ENCODE results near the gene ATOX1. TPM values are rescaled to one million over a fixed set of nuclear protein-coding genes. Genes with fewer than 3 reads are reported as not detected.

The ATOX1 gene
- total RNA-seq, 2 donors from 2014 or later = 32.9 to 36.8 TPM

- no peak for DNase-seq (ENCODE audit: low spot score)
- no peaks in the 10 kb centered on the region for H3K9me3 ChIP-seq
- peak overlapping the region in 1 of 2 donors; percentile 9 for H3K27ac ChIP-seq
- no peaks in the 10 kb centered on the region for H3K27me3 ChIP-seq (replicated peaks; ENCODE audit: insufficient read depth)
- no peaks in the 10 kb centered on the region for H3K36me3 ChIP-seq
- H3K4me3 ChIP-seq = no peak overlapping the region
- no peak for ATAC-seq (ENCODE audit: insufficient number of reproducible peaks, low FRiP score, low read depth)
- peaks cover 8 to 79% of the 10 kb centered on the region in 2 donors for H3K4me1 ChIP-seq (ENCODE audit: control insufficient read depth in 1 of 2, low read depth in 2 of 2)
- no peak for TF ChIP-seq CTCF (IDR thresholded peaks at IDR 0.05)
Measured at GRCh38 chr5:151721812-151722391, 36.5 kb downstream of the ATOX1 start.

GRCh38 chr5:151721087-151721646 is 37.3 kb downstream of the ATOX1 start:
- H3K9me3 ChIP-seq = no peaks in the 10 kb centered on the region

GRCh38 chr5:151720215-151720614 is 38.2 kb downstream of the ATOX1 start:
- TF ChIP-seq CTCF (IDR thresholded peaks at IDR 0.05) = no peak
- DNase-seq (ENCODE audit: low spot score) (no peak), ATAC-seq (ENCODE audit: insufficient number of reproducible peaks, low FRiP score, low read depth) (no peak)
- no peaks in the 10 kb centered on the region for H3K27me3 ChIP-seq (replicated peaks; ENCODE audit: insufficient read depth)
- no peaks in the 10 kb centered on the region for H3K36me3 ChIP-seq
- H3K9me3 ChIP-seq = no peaks in the 10 kb centered on the region
- peak overlapping the region; percentile 59 to 75 for H3K27ac ChIP-seq
- H3K4me1 ChIP-seq (ENCODE audit: control insufficient read depth in 1 of 2, low read depth in 2 of 2) = peaks cover 8 to 79% of the 10 kb centered on the region in 2 donors
- no peak overlapping the region for H3K4me3 ChIP-seq

More at GRCh38 chr5:151721087-151721646, 37.3 kb downstream of the ATOX1 start:
- no peak for TF ChIP-seq CTCF (IDR thresholded peaks at IDR 0.05)
- H3K4me1 ChIP-seq (ENCODE audit: control insufficient read depth in 1 of 2, low read depth in 2 of 2) = peaks cover 8 to 79% of the 10 kb centered on the region in 2 donors
- H3K36me3 ChIP-seq = no peaks in the 10 kb centered on the region
- DNase-seq (ENCODE audit: low spot score) (no peak), ATAC-seq (ENCODE audit: insufficient number of reproducible peaks, low FRiP score, low read depth) (no peak)
- H3K27ac ChIP-seq = peak overlapping the region in 1 of 2 donors; percentile 11
- no peak overlapping the region for H3K4me3 ChIP-seq
- H3K27me3 ChIP-seq (replicated peaks; ENCODE audit: insufficient read depth) = no peaks in the 10 kb centered on the region

GRCh38 chr5:151719228-151720000 is 39.0 kb downstream of the ATOX1 start:
- H3K4me3 ChIP-seq = no peak overlapping the region
- DNase-seq (ENCODE audit: low spot score) (no peak), ATAC-seq (ENCODE audit: insufficient number of reproducible peaks, low FRiP score, low read depth) (peak; percentile 6)
- H3K27me3 ChIP-seq (replicated peaks; ENCODE audit: insufficient read depth) = no peaks in the 10 kb centered on the region
- H3K4me1 ChIP-seq (ENCODE audit: control insufficient read depth in 1 of 2, low read depth in 2 of 2) = peaks cover 8 to 71% of the 10 kb centered on the region in 2 donors
- peak overlapping the region; percentile 59 to 75 for H3K27ac ChIP-seq
- H3K36me3 ChIP-seq = no peaks in the 10 kb centered on the region
- no peaks in the 10 kb centered on the region for H3K9me3 ChIP-seq
- TF ChIP-seq CTCF (IDR thresholded peaks at IDR 0.05) = peak; percentile 48

- Histone ChIP-seq H3K27ac (peak overlapping the region; percentile 59 to 75), H3K27me3 (replicated peaks; ENCODE audit: insufficient read depth) (no peaks in the 10 kb centered on the region), H3K9me3 (no peaks in the 10 kb centered on the region), H3K4me3 (no peak overlapping the region), H3K4me1 (ENCODE audit: control insufficient read depth in 1 of 2, low read depth in 2 of 2) (peaks cover 8 to 63% of the 10 kb centered on the region in 2 donors), H3K36me3 (no peaks in the 10 kb centered on the region)
- ATAC-seq (ENCODE audit: insufficient number of reproducible peaks, low FRiP score, low read depth) (peak; percentile 50), DNase-seq (ENCODE audit: low spot score) (no peak)
- TF ChIP-seq CTCF (IDR thresholded peaks at IDR 0.05) = no peak
Measured at GRCh38 chr5:151718646-151719045, 39.8 kb downstream of the ATOX1 start.
